OCI-LY7 (cell line): ENCODE measurements around the gene CENPVL2.
"Not testable (repeated sequence)": the region's sequence is repeated elsewhere in the genome, so short reads cannot be mapped to it uniquely, and the experiment has no call there.

Experiments
- CTCF ChIP-seq: fragments of 200-600 bp; sonication (generic); conservative IDR thresholded peaks from 2 replicates; pipeline ENCODE4 v1.5.1; 2014; ENCODE audit warnings: mild to moderate bottlenecking, antibody characterized with exemption, low read length, moderate library complexity, mixed read lengths
- EZH2phosphoT487 ChIP-seq: fragments of 200-600 bp; sonication (generic); IDR thresholded peaks from 2 replicates; pipeline ENCODE4 v1.6.1; 2018; ENCODE audit warnings: low read depth, borderline replicate concordance, mild to moderate bottlenecking, mixed run types, antibody characterized with exemption, low read length, moderate library complexity, mixed read lengths

- not testable (repeated sequence) for TF ChIP-seq CTCF, EZH2phosphoT487
Measured at GRCh38 chrX:51712943-51713647, 30.5 kb upstream of the CENPVL2 start.
